Lung (tissue), 12 donors: ENCODE measurements around the gene KRT17. TPM values are rescaled to one million over a fixed set of nuclear protein-coding genes. Genes with fewer than 3 reads are reported as not detected.
A peak's percentile ranks its signal among the peaks of the same experiment; 100 is the strongest.
"Not testable (repeated sequence)": the region's sequence is repeated elsewhere in the genome, so short reads cannot be mapped to it uniquely, and the experiment has no call there.

Experiments
- ATAC-seq: fragments of 200-7000 bp; cut with Tn5 transposase; one replicate; pipeline ENCODE4 v1.9.1; 2020; ENCODE audit warnings: moderate number of reproducible peaks; ENCODE audit not compliant: insufficient read depth, low FRiP score
- DNase-seq, 3 donors: peaks; one replicate each; pipeline ENCODE4 v3.0.0-alpha.2; 2013 to 2017
- H3K27ac ChIP-seq, 2 donors: one replicate each; pipeline ENCODE4 v1.5.1; 2013; ENCODE audit warnings: mild to moderate bottlenecking in 2 of 2, moderate library complexity in 2 of 2, control low read depth in 1 of 2, inconsistent platforms in 1 of 2, low read depth in 1 of 2, low read length in 1 of 2
- H3K27me3 ChIP-seq, 3 donors: one replicate each; pipeline ENCODE4 v1.5.1; 2013; ENCODE audit warnings: low read length in 2 of 3; ENCODE audit not compliant: control insufficient read depth in 3 of 3, insufficient read depth in 3 of 3
- H3K36me3 ChIP-seq, 4 donors: one replicate each; pipeline ENCODE4 v1.5.1; 2013; ENCODE audit warnings: low read length in 4 of 4, mild to moderate bottlenecking in 1 of 4, moderate library complexity in 1 of 4; ENCODE audit not compliant: control insufficient read depth in 4 of 4, insufficient read depth in 4 of 4
- H3K4me1 ChIP-seq, 5 donors: one replicate each; pipeline ENCODE4 v1.5.1; 2013; ENCODE audit warnings: low read length in 5 of 5, mild to moderate bottlenecking in 2 of 5, moderate library complexity in 1 of 5; ENCODE audit not compliant: control insufficient read depth in 5 of 5, insufficient read depth in 5 of 5
- H3K4me3 ChIP-seq: one replicate; pipeline ENCODE4 v1.5.1; 2013; ENCODE audit warnings: mild to moderate bottlenecking, control low read depth, moderate library complexity
- H3K9ac ChIP-seq, 2 donors: one replicate each; pipeline ENCODE4 v1.5.1; 2013; ENCODE audit warnings: low read length in 2 of 2, control low read depth in 1 of 2; ENCODE audit not compliant: insufficient read depth in 1 of 2
- H3K9me3 ChIP-seq, 4 donors: one replicate each; pipeline ENCODE4 v1.5.1; 2013; ENCODE audit warnings: low read length in 3 of 4, mild to moderate bottlenecking in 1 of 4, moderate library complexity in 1 of 4; ENCODE audit not compliant: control insufficient read depth in 4 of 4, insufficient read depth in 3 of 4
- WGBS, 2 donors: extraction: QIAGEN DNeasy Blood & Tissue Kit; methylation state at CpG; one replicate each; pipeline ENCODE4 v1.1.7; 2013; 5-methylcytosine and 5-hydroxymethylcytosine counted together
- polyA plus RNA-seq, 2 donors: library from polyadenylated mRNA; stranded (reverse); fragments of 200-250 nt; gene quantifications; one replicate each; pipeline ENCODE4 v1.2.1, GENCODE V29; 2013
- total RNA-seq, 2 donors: library from RNA; depleted of rRNA in 1 of 2; stranded (reverse); fragments of >200 nt in 1 of 2; gene quantifications; one replicate each; pipeline ENCODE4 v1.2.1, GENCODE V29; 2014 to 2021
- TF ChIP-seq, protein P1 (sequence below): IDR thresholded peaks from 2 replicates; pipeline ENCODE4 v1.5.1; 2012; ENCODE audit warnings: mild to moderate bottlenecking; ENCODE audit errors: control extremely low read depth, extremely low read depth
- donor health status: control.
- donor health status: control.
- donor health status: Bipolar disorder and iron deficiency.
- donor health status: healthy.
- donor health status: DM: yes; HTN: yes; CAD: no.

The KRT17 gene
- total and polyA plus RNA-seq, 4 donors = 27.3 to 47.2 (median 42.6) TPM

DNA sequence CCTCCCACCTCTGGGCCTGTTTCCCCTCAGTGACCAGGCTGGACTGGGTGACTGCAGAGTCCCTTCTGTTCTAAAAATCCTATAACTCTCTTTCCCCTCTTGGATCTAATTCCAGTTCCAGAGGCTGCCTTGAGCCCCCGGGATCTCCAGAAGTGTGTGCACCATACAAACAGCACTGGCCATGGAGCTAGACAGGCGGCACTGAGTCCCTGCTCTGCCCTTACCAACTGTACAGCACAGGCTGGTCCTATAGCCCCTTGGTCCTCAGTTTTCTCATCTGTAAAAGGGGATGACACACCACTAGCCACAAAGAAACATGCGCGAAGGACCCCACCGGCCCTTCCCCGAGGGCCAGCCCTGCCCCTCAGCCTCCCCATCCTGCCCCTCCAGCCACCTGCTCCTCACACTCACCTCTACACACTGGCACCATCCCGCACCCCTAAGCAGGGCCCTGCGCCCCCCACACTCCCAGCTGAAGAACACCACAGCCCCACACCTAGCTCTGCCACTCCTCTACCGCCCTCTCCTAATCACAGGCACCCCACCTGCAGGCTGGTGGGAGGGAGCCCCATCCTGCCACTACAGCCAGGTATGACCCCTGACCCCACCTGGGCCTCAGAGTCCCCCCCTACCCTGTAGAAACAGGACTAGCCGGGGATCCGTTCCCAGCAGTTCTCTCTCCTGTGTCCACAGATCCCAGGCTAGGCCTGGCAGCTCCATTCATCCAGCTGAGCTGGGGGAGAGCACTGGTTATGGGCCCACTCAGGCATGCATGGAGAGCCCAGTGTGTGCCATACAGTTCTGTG lies 10.9 kb downstream of the KRT17 start:
- ATAC-seq = no peak
- WGBS, 2 donors = 80 to 89% methylated on average over 11 of the region's 11 CpGs
- TF ChIP-seq, protein P1, sequence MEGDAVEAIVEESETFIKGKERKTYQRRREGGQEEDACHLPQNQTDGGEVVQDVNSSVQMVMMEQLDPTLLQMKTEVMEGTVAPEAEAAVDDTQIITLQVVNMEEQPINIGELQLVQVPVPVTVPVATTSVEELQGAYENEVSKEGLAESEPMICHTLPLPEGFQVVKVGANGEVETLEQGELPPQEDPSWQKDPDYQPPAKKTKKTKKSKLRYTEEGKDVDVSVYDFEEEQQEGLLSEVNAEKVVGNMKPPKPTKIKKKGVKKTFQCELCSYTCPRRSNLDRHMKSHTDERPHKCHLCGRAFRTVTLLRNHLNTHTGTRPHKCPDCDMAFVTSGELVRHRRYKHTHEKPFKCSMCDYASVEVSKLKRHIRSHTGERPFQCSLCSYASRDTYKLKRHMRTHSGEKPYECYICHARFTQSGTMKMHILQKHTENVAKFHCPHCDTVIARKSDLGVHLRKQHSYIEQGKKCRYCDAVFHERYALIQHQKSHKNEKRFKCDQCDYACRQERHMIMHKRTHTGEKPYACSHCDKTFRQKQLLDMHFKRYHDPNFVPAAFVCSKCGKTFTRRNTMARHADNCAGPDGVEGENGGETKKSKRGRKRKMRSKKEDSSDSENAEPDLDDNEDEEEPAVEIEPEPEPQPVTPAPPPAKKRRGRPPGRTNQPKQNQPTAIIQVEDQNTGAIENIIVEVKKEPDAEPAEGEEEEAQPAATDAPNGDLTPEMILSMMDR = no peak

DNA sequence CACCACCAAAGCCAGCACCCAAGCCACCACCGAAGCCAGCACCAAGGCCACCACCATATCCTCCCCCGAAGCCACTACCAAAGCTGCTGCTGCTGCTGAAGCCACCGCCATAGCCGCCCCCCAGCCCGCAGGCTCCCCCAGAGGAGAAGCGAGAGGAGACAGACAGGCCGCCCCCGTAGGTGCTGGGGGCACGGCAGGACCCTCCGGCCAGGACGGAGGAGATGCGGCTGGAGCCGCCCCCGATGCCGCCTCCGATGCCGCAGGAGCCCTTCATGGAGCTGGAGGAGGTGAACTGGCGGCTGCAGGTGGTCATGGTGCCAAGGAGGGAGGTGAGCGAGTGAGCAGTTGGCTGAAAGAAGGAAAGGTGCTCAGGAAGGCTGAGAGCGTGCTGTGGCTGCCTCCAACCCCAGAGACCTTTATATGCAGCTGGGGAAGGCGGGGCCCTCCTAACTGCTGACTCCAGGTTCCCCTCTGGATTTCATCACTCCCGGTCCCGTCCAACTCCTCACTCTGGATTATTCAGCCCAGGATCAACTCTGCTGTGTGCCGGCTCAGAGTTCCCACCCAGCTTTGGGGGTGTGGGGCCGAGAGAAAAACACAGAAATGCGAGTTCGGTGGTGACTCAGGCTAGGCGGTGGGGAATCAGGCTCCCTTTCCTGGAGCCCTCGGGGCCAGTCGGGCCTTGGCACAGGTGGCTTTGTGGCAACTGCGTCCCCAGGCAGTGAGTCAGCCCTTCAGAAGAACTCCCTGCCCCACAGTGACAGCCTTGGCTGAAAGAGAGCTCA lies 11.8 kb downstream of the KRT17 start, which contains the start of gene KRT16:
Gene KRT16, minus strand, starts transcription at position 392 of the 785 bp plus-strand sequence. Its CDS starts 79 bp downstream, at position 313.
- H3K9ac ChIP-seq, H3K4me1 ChIP-seq, H3K27ac ChIP-seq, H3K27me3 ChIP-seq, H3K4me3 ChIP-seq, ATAC-seq, H3K9me3 ChIP-seq, H3K36me3 ChIP-seq: not testable (repeated sequence)
- peak in 1 of 3 donors; percentile 9 for DNase-seq
- 76 to 80% methylated on average over 30 to 31 of the region's 31 CpGs for WGBS, 2 donors

More for the DNA sequence above, 10.9 kb downstream of the KRT17 start:
- no peak for DNase-seq
- Histone ChIP-seq H3K9me3 (no peaks in the 10 kb centered on the region), H3K4me3 (no peak overlapping the region), H3K27ac (no peak overlapping the region), H3K4me1 (no peaks in the 10 kb centered on the region), H3K36me3 (no peaks in the 10 kb centered on the region), H3K9ac (no peak overlapping the region), H3K27me3 (peaks cover 0 to 3% (median 0%) of the 10 kb centered on the region in 3 donors)

DNA sequence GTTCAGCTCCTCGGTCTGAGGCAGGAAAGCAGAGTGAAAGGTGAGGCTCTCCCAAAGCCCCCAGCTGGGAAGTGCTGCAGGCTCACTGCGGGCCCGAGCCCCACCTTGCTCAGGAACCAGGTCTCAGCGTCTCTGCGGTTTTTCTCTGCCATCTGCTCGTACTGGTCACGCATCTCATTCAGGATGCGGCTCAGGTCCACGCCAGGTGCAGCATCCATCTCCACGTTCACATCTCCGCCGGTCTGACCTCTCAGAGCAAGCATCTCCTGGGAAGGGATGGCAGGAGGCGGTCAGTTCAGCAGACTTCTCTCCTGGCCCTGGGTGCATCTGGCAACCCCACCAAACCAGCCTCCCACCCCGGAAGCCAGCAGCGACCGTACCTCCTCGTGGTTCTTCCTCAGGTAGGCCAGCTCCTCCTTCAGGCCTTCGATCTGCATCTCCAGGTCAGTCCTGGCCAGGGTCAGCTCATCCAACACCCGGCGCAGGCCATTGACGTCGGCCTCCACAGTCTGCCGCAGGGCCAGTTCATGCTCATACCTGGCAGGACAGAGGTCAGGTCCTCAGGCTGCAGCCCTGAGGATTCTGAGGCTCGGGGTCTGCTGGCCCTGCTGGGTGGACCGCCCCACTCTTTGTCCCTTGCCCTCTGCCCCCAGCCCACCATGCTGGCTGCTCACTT lies 13.3 kb downstream of the KRT17 start:
- DNase-seq = peak in 1 of 3 donors; percentile 8
- WGBS, 2 donors = 87 to 92% methylated on average over 25 of the region's 25 CpGs
- no peak overlapping the region for H3K27ac ChIP-seq
- H3K9me3 ChIP-seq = peaks cover 0 to 3% (median 2%) of the 10 kb centered on the region in 4 donors
- no peak overlapping the region for H3K4me3 ChIP-seq
- peaks cover 0 to 3% (median 0%) of the 10 kb centered on the region in 3 donors for H3K27me3 ChIP-seq
- no peak for ATAC-seq
- H3K9ac ChIP-seq = no peak overlapping the region
- TF ChIP-seq, protein P1 = no peak
- H3K36me3 ChIP-seq = no peaks in the 10 kb centered on the region
- H3K4me1 ChIP-seq = no peaks in the 10 kb centered on the region

DNA sequence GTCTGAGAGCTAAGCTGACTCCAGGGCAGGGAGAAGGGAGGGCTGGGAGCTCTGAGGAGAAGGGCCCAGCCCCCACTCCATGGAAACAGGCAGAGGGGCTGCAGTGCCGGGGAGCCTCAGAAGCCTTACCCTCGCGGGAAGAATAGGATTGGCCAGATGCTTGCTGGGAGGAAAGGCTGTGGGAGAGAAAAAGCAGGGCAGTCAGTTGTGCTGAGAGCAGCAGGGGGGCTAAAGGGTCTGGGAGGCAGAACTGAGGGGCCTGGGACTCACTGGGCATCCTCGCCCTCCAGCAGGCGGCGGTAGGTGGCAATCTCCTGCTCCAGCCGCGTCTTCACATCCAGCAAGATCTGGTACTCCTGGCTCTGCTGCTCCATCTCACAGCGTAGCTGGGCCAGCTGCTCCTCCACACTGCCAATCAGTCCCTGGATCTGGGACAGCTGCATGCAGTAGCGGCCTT lies 14.3 kb downstream of the KRT17 start:
- DNase-seq = peak in 2 of 3 donors; percentile 24 to 46
- not testable (repeated sequence) for H3K36me3 ChIP-seq, H3K9ac ChIP-seq, ATAC-seq, H3K9me3 ChIP-seq, H3K4me1 ChIP-seq, H3K27ac ChIP-seq, H3K4me3 ChIP-seq, H3K27me3 ChIP-seq
- 18 to 23% methylated on average over 10 of the region's 10 CpGs for WGBS, 2 donors

DNA sequence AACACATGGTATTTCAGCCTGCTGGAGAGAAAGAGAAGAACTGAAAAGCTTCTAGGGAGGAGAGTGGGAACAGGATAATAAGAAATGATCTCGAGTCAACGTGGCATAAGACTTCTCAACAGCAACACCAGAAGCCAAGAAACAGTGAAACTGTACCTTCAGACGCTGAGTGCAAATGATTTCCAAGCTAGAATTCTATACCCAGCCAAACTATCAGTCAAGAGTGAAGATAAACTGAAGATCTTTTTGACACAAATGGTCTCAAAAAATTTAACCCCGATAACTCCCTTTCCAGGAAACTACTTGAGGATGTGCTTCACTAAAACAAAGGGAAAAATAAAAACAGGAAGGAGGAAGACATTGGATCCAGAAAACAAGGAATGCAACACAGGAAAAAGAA lies 17.4 kb downstream of the KRT17 start:
- WGBS, 2 donors = 67 to 75% methylated on average over 4 of the region's 4 CpGs
- not testable (repeated sequence) for H3K4me3 ChIP-seq, ATAC-seq

More for the DNA sequence above, 17.4 kb downstream of the KRT17 start:
- not testable (repeated sequence) for H3K4me1 ChIP-seq, DNase-seq, H3K9me3 ChIP-seq, H3K27me3 ChIP-seq, H3K9ac ChIP-seq, H3K36me3 ChIP-seq, H3K27ac ChIP-seq
